ENCODE data around the gene UNC5CL.
"Not testable (repeated sequence)": the region's sequence is repeated elsewhere in the genome, so short reads cannot be mapped to it uniquely, and the experiment has no call there.

The UNC5CL gene

DNA sequence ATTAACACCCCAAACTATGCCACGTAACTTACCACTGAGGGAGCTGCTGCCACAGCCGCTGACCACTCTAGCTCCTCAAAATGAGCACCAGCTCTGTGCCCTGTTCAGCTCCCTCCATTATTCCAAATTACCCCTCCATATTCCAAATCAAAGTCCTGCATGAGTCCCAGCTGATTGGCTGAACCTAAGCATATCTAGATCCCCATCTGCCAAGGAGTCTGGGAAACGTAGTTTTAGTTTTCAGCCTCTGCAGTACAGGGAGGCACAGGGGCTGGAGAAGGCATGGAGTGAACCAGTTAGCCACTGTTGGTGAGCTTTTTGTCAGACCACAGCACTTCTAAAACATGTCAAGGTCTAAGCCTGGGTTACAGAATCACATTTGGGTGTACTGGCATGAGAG is 15.9 kb downstream of the UNC5CL start:
- TF ChIP-seq, protein P1, sequence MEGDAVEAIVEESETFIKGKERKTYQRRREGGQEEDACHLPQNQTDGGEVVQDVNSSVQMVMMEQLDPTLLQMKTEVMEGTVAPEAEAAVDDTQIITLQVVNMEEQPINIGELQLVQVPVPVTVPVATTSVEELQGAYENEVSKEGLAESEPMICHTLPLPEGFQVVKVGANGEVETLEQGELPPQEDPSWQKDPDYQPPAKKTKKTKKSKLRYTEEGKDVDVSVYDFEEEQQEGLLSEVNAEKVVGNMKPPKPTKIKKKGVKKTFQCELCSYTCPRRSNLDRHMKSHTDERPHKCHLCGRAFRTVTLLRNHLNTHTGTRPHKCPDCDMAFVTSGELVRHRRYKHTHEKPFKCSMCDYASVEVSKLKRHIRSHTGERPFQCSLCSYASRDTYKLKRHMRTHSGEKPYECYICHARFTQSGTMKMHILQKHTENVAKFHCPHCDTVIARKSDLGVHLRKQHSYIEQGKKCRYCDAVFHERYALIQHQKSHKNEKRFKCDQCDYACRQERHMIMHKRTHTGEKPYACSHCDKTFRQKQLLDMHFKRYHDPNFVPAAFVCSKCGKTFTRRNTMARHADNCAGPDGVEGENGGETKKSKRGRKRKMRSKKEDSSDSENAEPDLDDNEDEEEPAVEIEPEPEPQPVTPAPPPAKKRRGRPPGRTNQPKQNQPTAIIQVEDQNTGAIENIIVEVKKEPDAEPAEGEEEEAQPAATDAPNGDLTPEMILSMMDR (IDR thresholded peaks at IDR 0.05), result no peak
- no peak for DNase-seq (ENCODE audit: low spot score)
- Histone ChIP-seq H3K27ac (no peak overlapping the region), H3K4me3 (no peak overlapping the region)

DNA sequence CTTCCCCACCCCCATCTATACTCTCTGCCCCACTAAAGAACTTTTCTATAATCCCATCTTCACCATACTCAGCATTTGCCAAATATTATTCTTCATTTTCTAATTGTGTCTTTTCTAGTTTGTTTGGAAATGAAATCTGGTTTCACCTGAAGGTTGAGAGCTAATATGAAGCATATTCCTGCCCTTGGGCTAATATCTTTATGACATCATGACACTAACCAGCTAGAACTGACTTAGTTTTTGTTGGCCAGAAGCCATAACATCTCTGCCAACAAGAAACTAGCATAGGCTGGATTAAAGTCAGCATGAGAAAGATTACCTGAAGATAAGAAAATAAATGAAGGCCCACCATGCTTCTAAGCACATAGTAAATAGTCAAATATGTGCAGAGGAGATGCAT is 16.7 kb downstream of the UNC5CL start:
- Histone ChIP-seq H3K4me3 (no peak overlapping the region), H3K27ac (no peak overlapping the region)
- DNase-seq (ENCODE audit: low spot score), result no peak
- TF ChIP-seq, protein P1 (IDR thresholded peaks at IDR 0.05), result no peak

DNA sequence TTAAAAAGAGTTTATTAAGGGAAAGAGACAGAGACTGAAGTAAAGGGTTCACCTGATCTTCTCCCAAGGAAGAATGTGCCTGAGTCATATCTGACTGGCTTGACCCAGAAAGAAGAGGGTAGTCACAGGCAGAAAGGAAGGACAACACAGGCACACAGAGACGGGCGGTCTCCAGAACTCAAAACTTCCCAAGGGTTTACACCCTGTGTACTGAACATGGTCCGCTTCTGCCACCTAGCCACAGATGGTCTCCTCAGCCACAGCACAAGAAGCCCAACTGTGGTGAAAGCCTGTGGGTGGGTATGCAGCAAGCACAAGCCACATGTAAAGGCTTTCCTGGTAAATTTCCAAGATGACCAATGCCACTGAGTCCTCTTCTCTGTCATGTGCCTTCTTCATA is 17.2 kb downstream of the UNC5CL start:
- TF ChIP-seq, protein P1 (IDR thresholded peaks at IDR 0.05), result no peak
- Histone ChIP-seq H3K27ac (no peak overlapping the region), H3K4me3 (no peak overlapping the region)
- DNase-seq (ENCODE audit: low spot score), result no peak

DNA sequence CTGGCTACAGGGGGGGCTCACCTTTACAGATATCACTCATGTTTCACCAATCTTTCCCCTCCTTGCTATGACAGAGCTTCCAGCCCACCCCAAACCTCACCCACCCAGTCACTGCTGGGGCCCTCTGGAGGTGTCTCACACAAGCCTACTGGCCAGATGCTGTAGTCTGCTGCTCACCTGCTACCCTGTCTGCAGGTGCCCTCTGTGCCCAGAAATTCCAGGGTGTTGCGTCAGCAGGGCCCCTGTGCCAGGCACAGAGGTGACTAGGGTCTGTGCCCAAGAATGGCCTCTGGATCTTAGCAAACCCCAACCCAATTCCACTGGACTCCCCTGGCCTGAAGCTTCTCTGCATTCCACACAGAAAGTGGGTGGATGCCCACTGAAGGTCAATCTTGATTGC is 21.4 kb downstream of the UNC5CL start:
- Histone ChIP-seq H3K4me3 (no peak overlapping the region), H3K27ac (no peak overlapping the region)
- TF ChIP-seq, protein P1 (IDR thresholded peaks at IDR 0.05), result no peak
- DNase-seq (ENCODE audit: low spot score), result no peak

DNA sequence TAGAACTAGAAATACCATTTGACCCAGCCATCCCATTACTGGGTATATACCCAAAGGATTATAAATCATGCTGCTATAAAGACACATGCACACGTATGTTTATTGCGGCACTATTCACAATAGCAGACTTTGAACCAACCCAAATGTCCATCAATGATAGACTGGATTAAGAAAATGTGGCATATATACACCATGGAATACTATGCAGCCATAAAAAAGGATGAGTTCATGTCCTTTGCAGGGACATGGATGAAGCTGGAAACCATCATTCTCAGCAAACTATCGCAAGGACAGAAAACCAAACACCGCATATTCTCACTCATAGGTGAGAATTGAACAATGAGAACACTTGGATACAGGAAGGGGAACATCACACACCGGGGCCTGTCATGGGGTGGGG is 23.2 kb downstream of the UNC5CL start:
- H3K27ac ChIP-seq; H3K4me3 ChIP-seq; DNase-seq (ENCODE audit: low spot score): not testable (repeated sequence)

DNA sequence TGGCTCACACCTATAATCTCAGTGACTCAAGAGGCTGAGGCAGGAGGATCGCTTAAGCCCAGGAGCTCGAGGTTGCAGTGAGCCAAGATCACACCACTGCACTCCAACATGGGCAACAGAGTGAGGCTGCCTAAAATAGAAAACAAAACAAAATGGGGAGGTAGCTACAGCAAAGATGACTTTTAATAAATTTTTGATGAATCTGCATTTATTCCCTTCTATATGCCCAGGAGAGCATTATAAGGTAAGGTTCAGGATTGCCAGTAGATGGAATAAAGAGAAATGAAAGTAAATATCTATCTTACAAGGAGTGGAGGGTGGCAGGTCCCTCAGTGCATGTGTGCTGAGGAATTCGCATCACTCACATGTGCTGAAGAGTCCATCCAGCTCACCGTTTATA is 24.2 kb downstream of the UNC5CL start:
- TF ChIP-seq, protein P1 (IDR thresholded peaks at IDR 0.05), result no peak
- no peak overlapping the region for H3K4me3 ChIP-seq
- no peak overlapping the region for H3K27ac ChIP-seq
- DNase-seq (ENCODE audit: low spot score), result no peak

DNA sequence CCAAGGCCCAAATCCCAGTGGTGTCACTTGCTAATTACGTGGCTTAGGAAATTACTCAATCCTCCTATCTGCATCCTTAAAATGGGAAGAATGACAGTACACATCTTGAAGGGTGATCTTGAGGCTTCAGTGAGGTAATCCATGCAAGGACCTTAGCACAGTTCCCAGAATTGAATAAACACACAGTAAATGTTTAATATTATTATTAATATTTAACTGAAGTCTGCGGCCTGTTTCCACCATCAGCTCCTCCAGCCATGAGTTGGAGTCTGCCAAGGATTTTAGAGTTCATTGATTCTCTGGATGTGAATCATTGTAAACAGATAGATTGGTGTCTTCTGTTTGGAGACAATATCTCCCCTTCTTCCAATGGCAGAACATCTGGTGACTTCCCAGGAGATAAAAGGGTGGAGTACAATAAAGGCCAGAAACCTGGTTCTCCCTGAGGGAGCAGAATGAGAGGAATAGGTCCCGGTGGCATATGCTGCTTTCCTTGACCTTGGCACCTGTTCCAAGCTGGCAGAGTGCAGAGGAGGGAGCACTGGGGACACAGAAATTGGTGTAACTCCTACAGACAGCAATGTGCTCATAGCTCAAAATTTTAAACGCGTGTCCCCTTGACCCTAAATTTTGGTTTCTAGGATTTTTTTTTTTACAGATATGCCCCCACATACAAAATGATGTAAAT is 25.4 kb downstream of the UNC5CL start:
- no peak overlapping the region for H3K4me3 ChIP-seq
- DNase-seq (ENCODE audit: low spot score), result no peak
- TF ChIP-seq, protein P1 (IDR thresholded peaks at IDR 0.05), result no peak
- H3K27ac ChIP-seq, result no peak overlapping the region

Measured in coronary artery (tissue), 2 donors.